ENCODE data around the gene DCLK1.

The DCLK1 gene

GRCh38 chr13:35979361-35979951 is 151.7 kb downstream of the DCLK1 start:
- TF ChIP-seq REST (IDR thresholded peaks at IDR 0.05; ENCODE audit: insufficient read depth in 1 of 2, low read depth in 2 of 2, low read length in 2 of 2), result no peak
- TF ChIP-seq TAF1 (IDR thresholded peaks at IDR 0.05; ENCODE audit: borderline replicate concordance, insufficient read depth, low read length), result no peak
- no peak for TF ChIP-seq POLR2AphosphoS5 (IDR thresholded peaks at IDR 0.05; ENCODE audit: low read depth, low read length)
- no peak for TF ChIP-seq FOXP2 (optimal IDR thresholded peaks at IDR 0.05; ENCODE audit: borderline replicate concordance, extremely low read depth, extremely low read length, insufficient read depth)
- no peak for TF ChIP-seq SIN3A (IDR thresholded peaks at IDR 0.05; ENCODE audit: borderline replicate concordance, insufficient read depth, low read length)

- no peak for TF ChIP-seq SIN3A (IDR thresholded peaks at IDR 0.05; ENCODE audit: borderline replicate concordance, insufficient read depth, low read length)
- no peak for TF ChIP-seq POLR2AphosphoS5 (IDR thresholded peaks at IDR 0.05; ENCODE audit: low read depth, low read length)
- no peak for TF ChIP-seq FOXP2 (optimal IDR thresholded peaks at IDR 0.05; ENCODE audit: borderline replicate concordance, extremely low read depth, extremely low read length, insufficient read depth)
- TF ChIP-seq REST (IDR thresholded peaks at IDR 0.05; ENCODE audit: insufficient read depth in 1 of 2, low read depth in 2 of 2, low read length in 2 of 2), result no peak
- TF ChIP-seq TAF1 (IDR thresholded peaks at IDR 0.05; ENCODE audit: borderline replicate concordance, insufficient read depth, low read length), result no peak
Measured at GRCh38 chr13:35978607-35979316, 152.4 kb downstream of the DCLK1 start.

- TF ChIP-seq FOXP2 (optimal IDR thresholded peaks at IDR 0.05; ENCODE audit: borderline replicate concordance, extremely low read depth, extremely low read length, insufficient read depth) (no peak), TAF1 (IDR thresholded peaks at IDR 0.05; ENCODE audit: borderline replicate concordance, insufficient read depth, low read length) (no peak), SIN3A (IDR thresholded peaks at IDR 0.05; ENCODE audit: borderline replicate concordance, insufficient read depth, low read length) (no peak)
Measured at GRCh38 chr13:35977060-35977459, 154.1 kb downstream of the DCLK1 start.

GRCh38 chr13:35976126-35976525 is 155.1 kb downstream of the DCLK1 start:
- no peak for TF ChIP-seq TAF1 (IDR thresholded peaks at IDR 0.05; ENCODE audit: borderline replicate concordance, insufficient read depth, low read length)
- TF ChIP-seq POLR2AphosphoS5 (IDR thresholded peaks at IDR 0.05; ENCODE audit: low read depth, low read length), result no peak
- no peak for TF ChIP-seq FOXP2 (optimal IDR thresholded peaks at IDR 0.05; ENCODE audit: borderline replicate concordance, extremely low read depth, extremely low read length, insufficient read depth)
- TF ChIP-seq SIN3A (IDR thresholded peaks at IDR 0.05; ENCODE audit: borderline replicate concordance, insufficient read depth, low read length), result no peak
- TF ChIP-seq REST (IDR thresholded peaks at IDR 0.05; ENCODE audit: insufficient read depth in 1 of 2, low read depth in 2 of 2, low read length in 2 of 2), result no peak

GRCh38 chr13:35966024-35966423 is 165.2 kb downstream of the DCLK1 start:
- TF ChIP-seq REST (IDR thresholded peaks at IDR 0.05; ENCODE audit: insufficient read depth in 1 of 2, low read depth in 2 of 2, low read length in 2 of 2) (no peak), SIN3A (IDR thresholded peaks at IDR 0.05; ENCODE audit: borderline replicate concordance, insufficient read depth, low read length) (no peak), TAF1 (IDR thresholded peaks at IDR 0.05; ENCODE audit: borderline replicate concordance, insufficient read depth, low read length) (no peak), FOXP2 (optimal IDR thresholded peaks at IDR 0.05; ENCODE audit: borderline replicate concordance, extremely low read depth, extremely low read length, insufficient read depth) (no peak), POLR2AphosphoS5 (IDR thresholded peaks at IDR 0.05; ENCODE audit: low read depth, low read length) (no peak)
